Measurements from ENCODE around the gene C18orf63.

C18orf63 gene

GRCh38 chr18:74331404-74331803 lies 15.8 kb downstream of the C18orf63 start:
- no peak for FAIRE-seq

GRCh38 chr18:74333091-74333490 lies 17.5 kb downstream of the C18orf63 start:
- no peak for FAIRE-seq

GRCh38 chr18:74334242-74334893 lies 18.7 kb downstream of the C18orf63 start:
- no peak for FAIRE-seq

GRCh38 chr18:74336656-74337055 lies 21.0 kb downstream of the C18orf63 start:
- FAIRE-seq, result no peak

- no peak for FAIRE-seq
These were observed 21.7 kb downstream of the C18orf63 start for GRCh38 chr18:74337155-74337911.

GRCh38 chr18:74337912-74338309 lies 22.3 kb downstream of the C18orf63 start:
- FAIRE-seq, result no peak

GRCh38 chr18:74342416-74343043 lies 26.9 kb downstream of the C18orf63 start:
- peak; percentile 92 for FAIRE-seq

- FAIRE-seq, result no peak
These were observed 30.6 kb downstream of the C18orf63 start for GRCh38 chr18:74346206-74346605.

- FAIRE-seq, result no peak
These were observed 32.9 kb downstream of the C18orf63 start for GRCh38 chr18:74348581-74348980.

- FAIRE-seq, result no peak
These were observed 35.7 kb downstream of the C18orf63 start for GRCh38 chr18:74351354-74351753.

GRCh38 chr18:74353169-74353775 lies 37.6 kb downstream of the C18orf63 start:
- no peak for FAIRE-seq

- no peak for FAIRE-seq
These were observed 41.3 kb downstream of the C18orf63 start for GRCh38 chr18:74356959-74357358.

- FAIRE-seq, result no peak
These were observed 45.4 kb downstream of the C18orf63 start for GRCh38 chr18:74360852-74361655.

GRCh38 chr18:74367905-74368304 lies 52.3 kb downstream of the C18orf63 start:
- FAIRE-seq, result no peak

- FAIRE-seq, result no peak
These were observed 53.5 kb downstream of the C18orf63 start for GRCh38 chr18:74368901-74369705.

GRCh38 chr18:74370115-74370514 lies 54.5 kb downstream of the C18orf63 start:
- FAIRE-seq, result no peak

- no peak for FAIRE-seq
These were observed 57.8 kb downstream of the C18orf63 start for GRCh38 chr18:74373428-74373827.

GRCh38 chr18:74375999-74376398 lies 60.4 kb downstream of the C18orf63 start:
- FAIRE-seq, result no peak

- FAIRE-seq, result no peak
These were observed 60.9 kb downstream of the C18orf63 start for GRCh38 chr18:74376523-74376922.

- FAIRE-seq, result no peak
These were observed 62.1 kb downstream of the C18orf63 start for GRCh38 chr18:74377776-74378175.

GRCh38 chr18:74378179-74378682 lies 62.6 kb downstream of the C18orf63 start:
- FAIRE-seq, result no peak

GRCh38 chr18:74380916-74381315 lies 65.3 kb downstream of the C18orf63 start:
- FAIRE-seq, result no peak

Data from G401.6 (cell line).